Measurements from ENCODE around the gene LDAF1. TPM values are rescaled to one million over a fixed set of nuclear protein-coding genes. Genes with fewer than 3 reads are reported as not detected.
"Not testable (repeated sequence)": the region's sequence is repeated elsewhere in the genome, so short reads cannot be mapped to it uniquely, and the experiment has no call there.

Gene LDAF1
- total RNA-seq, 1 experiment from 2014 or later = 27.3 TPM

GRCh38 chr16:21169249-21169981, 10.9 kb downstream of the LDAF1 start:
- no peaks in the 10 kb centered on the region for H3K27me3 ChIP-seq (ENCODE audit: control insufficient read depth, insufficient read depth, low read length)
- no peak for DNase-seq
- no peak overlapping the region for H3K4me3 ChIP-seq (ENCODE audit: insufficient read depth, low read depth, low read length)
- H3K36me3 ChIP-seq (replicated peaks; ENCODE audit: control insufficient read depth, insufficient read depth, low read length) = peaks cover 20% of the 10 kb centered on the region

- not testable (repeated sequence) for H3K4me3 ChIP-seq (ENCODE audit: insufficient read depth, low read depth, low read length); H3K27me3 ChIP-seq (ENCODE audit: control insufficient read depth, insufficient read depth, low read length); DNase-seq
- H3K36me3 ChIP-seq (replicated peaks; ENCODE audit: control insufficient read depth, insufficient read depth, low read length) = peaks cover 22% of the 10 kb centered on the region
These were observed 11.6 kb downstream of the LDAF1 start for GRCh38 chr16:21170116-21170515.

- Histone ChIP-seq H3K4me3 (ENCODE audit: insufficient read depth, low read depth, low read length) (no peak overlapping the region), H3K36me3 (replicated peaks; ENCODE audit: control insufficient read depth, insufficient read depth, low read length) (peaks cover 19% of the 10 kb centered on the region), H3K27me3 (ENCODE audit: control insufficient read depth, insufficient read depth, low read length) (no peaks in the 10 kb centered on the region)
- DNase-seq = no peak
These were observed 14.2 kb downstream of the LDAF1 start for GRCh38 chr16:21172650-21173049.

- Histone ChIP-seq H3K36me3 (replicated peaks; ENCODE audit: control insufficient read depth, insufficient read depth, low read length) (peaks cover 23% of the 10 kb centered on the region), H3K27me3 (ENCODE audit: control insufficient read depth, insufficient read depth, low read length) (no peaks in the 10 kb centered on the region), H3K4me3 (ENCODE audit: insufficient read depth, low read depth, low read length) (no peak overlapping the region)
- DNase-seq = no peak
These were observed 16.9 kb downstream of the LDAF1 start for GRCh38 chr16:21175397-21175796.

- Histone ChIP-seq H3K4me3 (ENCODE audit: insufficient read depth, low read depth, low read length) (no peak overlapping the region), H3K36me3 (replicated peaks; ENCODE audit: control insufficient read depth, insufficient read depth, low read length) (peaks cover 25% of the 10 kb centered on the region), H3K27me3 (ENCODE audit: control insufficient read depth, insufficient read depth, low read length) (no peaks in the 10 kb centered on the region)
- no peak for DNase-seq
These were observed 20.9 kb downstream of the LDAF1 start for GRCh38 chr16:21179126-21179982.

GRCh38 chr16:21179983-21180365, 21.5 kb downstream of the LDAF1 start:
- H3K4me3 ChIP-seq (ENCODE audit: insufficient read depth, low read depth, low read length) = no peak overlapping the region
- peaks cover 22% of the 10 kb centered on the region for H3K36me3 ChIP-seq (replicated peaks; ENCODE audit: control insufficient read depth, insufficient read depth, low read length)
- H3K27me3 ChIP-seq (ENCODE audit: control insufficient read depth, insufficient read depth, low read length) = no peaks in the 10 kb centered on the region
- DNase-seq = no peak

- DNase-seq = no peak
- peaks cover 18% of the 10 kb centered on the region for H3K36me3 ChIP-seq (replicated peaks; ENCODE audit: control insufficient read depth, insufficient read depth, low read length)
- no peak overlapping the region for H3K4me3 ChIP-seq (ENCODE audit: insufficient read depth, low read depth, low read length)
- no peaks in the 10 kb centered on the region; the same call in 1 of the 2 replicates for H3K27me3 ChIP-seq (ENCODE audit: control insufficient read depth, insufficient read depth, low read length)
These were observed 25.5 kb downstream of the LDAF1 start for GRCh38 chr16:21183995-21184394.

- no peaks in the 10 kb centered on the region; the same call in none of the 2 replicates for H3K27me3 ChIP-seq (ENCODE audit: control insufficient read depth, insufficient read depth, low read length)
- peaks cover 13% of the 10 kb centered on the region for H3K36me3 ChIP-seq (replicated peaks; ENCODE audit: control insufficient read depth, insufficient read depth, low read length)
- no peak for DNase-seq
- H3K4me3 ChIP-seq (ENCODE audit: insufficient read depth, low read depth, low read length) = no peak overlapping the region
These were observed 26.4 kb downstream of the LDAF1 start for GRCh38 chr16:21184834-21185233.

- H3K4me3 ChIP-seq (ENCODE audit: insufficient read depth, low read depth, low read length) = no peak overlapping the region
- no peaks in the 10 kb centered on the region; the same call in none of the 2 replicates for H3K27me3 ChIP-seq (ENCODE audit: control insufficient read depth, insufficient read depth, low read length)
- no peak for DNase-seq
- peaks cover 11% of the 10 kb centered on the region for H3K36me3 ChIP-seq (replicated peaks; ENCODE audit: control insufficient read depth, insufficient read depth, low read length)
These were observed 27.3 kb downstream of the LDAF1 start for GRCh38 chr16:21185659-21186325.

GRCh38 chr16:21186326-21186691, 27.8 kb downstream of the LDAF1 start:
- no peak overlapping the region for H3K4me3 ChIP-seq (ENCODE audit: insufficient read depth, low read depth, low read length)
- DNase-seq = no peak
- H3K27me3 ChIP-seq (ENCODE audit: control insufficient read depth, insufficient read depth, low read length) = no peaks in the 10 kb centered on the region; the same call in none of the 2 replicates
- H3K36me3 ChIP-seq (replicated peaks; ENCODE audit: control insufficient read depth, insufficient read depth, low read length) = peaks cover 7% of the 10 kb centered on the region

- Histone ChIP-seq H3K36me3 (replicated peaks; ENCODE audit: control insufficient read depth, insufficient read depth, low read length) (no peaks in the 10 kb centered on the region), H3K4me3 (ENCODE audit: insufficient read depth, low read depth, low read length) (no peak overlapping the region), H3K27me3 (ENCODE audit: control insufficient read depth, insufficient read depth, low read length) (no peaks in the 10 kb centered on the region; the same call in none of the 2 replicates)
- DNase-seq = no peak
These were observed 30.8 kb downstream of the LDAF1 start for GRCh38 chr16:21189311-21189710.

GRCh38 chr16:21190013-21190412, 31.5 kb downstream of the LDAF1 start:
- Histone ChIP-seq H3K36me3 (replicated peaks; ENCODE audit: control insufficient read depth, insufficient read depth, low read length) (no peaks in the 10 kb centered on the region), H3K27me3 (ENCODE audit: control insufficient read depth, insufficient read depth, low read length) (no peaks in the 10 kb centered on the region; the same call in none of the 2 replicates), H3K4me3 (ENCODE audit: insufficient read depth, low read depth, low read length) (no peak overlapping the region)
- no peak for DNase-seq

- no peak for DNase-seq
- no peak overlapping the region for H3K4me3 ChIP-seq (ENCODE audit: insufficient read depth, low read depth, low read length)
- no peaks in the 10 kb centered on the region for H3K36me3 ChIP-seq (replicated peaks; ENCODE audit: control insufficient read depth, insufficient read depth, low read length)
- no peaks in the 10 kb centered on the region; the same call in none of the 2 replicates for H3K27me3 ChIP-seq (ENCODE audit: control insufficient read depth, insufficient read depth, low read length)
These were observed 32.1 kb downstream of the LDAF1 start for GRCh38 chr16:21190599-21190998.

GRCh38 chr16:21192991-21193390, 34.5 kb downstream of the LDAF1 start:
- Histone ChIP-seq H3K36me3 (replicated peaks; ENCODE audit: control insufficient read depth, insufficient read depth, low read length) (no peaks in the 10 kb centered on the region), H3K4me3 (ENCODE audit: insufficient read depth, low read depth, low read length) (no peak overlapping the region), H3K27me3 (ENCODE audit: control insufficient read depth, insufficient read depth, low read length) (no peaks in the 10 kb centered on the region; the same call in none of the 2 replicates)
- no peak for DNase-seq
